PC-9 (cell line): ENCODE data around the gene SNX27. TPM values are rescaled to one million over a fixed set of nuclear protein-coding genes. Genes with fewer than 3 reads are reported as not detected.

ENCODE experiments used
- BruUV-seq: library from RNA; stranded (reverse); fragments of 400-500 nt; replicated peaks from 2 replicates; lab custom pipeline; 2021; lab: Mats Ljungman, UMichigan
- CTCF ChIA-PET: fragments of 300-600 bp; sonication (Branson Sonifier 250); formaldehyde crosslinking; loops from one replicate; lab custom pipeline; 2022; ENCODE audit warnings: antibody characterized with exemption; lab: Charles Lee
- POLR2A ChIA-PET: fragments of 300-600 bp; sonication (Branson Sonifier 250); formaldehyde crosslinking; loops from one replicate; lab custom pipeline; 2022; ENCODE audit warnings: antibody characterized with exemption; ENCODE audit not compliant: unreplicated experiment; lab: Charles Lee
- DNase-seq, 2 experiments: peaks; one replicate each; pipeline versions ENCODE4 v3.0.0 to v3.0.0-alpha.2; 2015 to 2022; ENCODE audit warnings: mixed read lengths in 1 of 2
- H2AFZ ChIP-seq: fragments of 200-600 bp; sonication (generic); 2 replicates; pipeline ENCODE4 v1.8.1; 2017; ENCODE audit warnings: antibody characterized with exemption
- H3F3A ChIP-seq: fragments of 200-600 bp; sonication (generic); 2 replicates; pipeline ENCODE4 v1.8.1; 2017; ENCODE audit warnings: antibody characterized with exemption, mild to moderate bottlenecking, low read depth; ENCODE audit not compliant: insufficient read depth
- H3K27ac ChIP-seq: fragments of 200-600 bp; sonication (generic); 2 replicates; pipeline ENCODE4 v1.6.1; 2016; ENCODE audit warnings: mixed run types
- H3K27me3 ChIP-seq: fragments of 200-600 bp; sonication (generic); 2 replicates; pipeline ENCODE4 v1.6.1; 2016; ENCODE audit warnings: low read depth, mixed run types; ENCODE audit not compliant: insufficient read depth
- H3K36me3 ChIP-seq: fragments of 200-600 bp; sonication (generic); 2 replicates; pipeline ENCODE4 v1.6.1; 2016; ENCODE audit warnings: low read depth, mixed run types
- H3K4me1 ChIP-seq: fragments of 200-600 bp; sonication (generic); replicated peaks from 2 replicates; pipeline ENCODE4 v1.6.1; 2016; ENCODE audit warnings: mixed run types; ENCODE audit not compliant: insufficient read depth
- H3K4me2 ChIP-seq: fragments of 200-600 bp; sonication (generic); 2 replicates; pipeline ENCODE4 v1.6.1; 2017; ENCODE audit warnings: mixed run types
- H3K4me3 ChIP-seq: fragments of 200-600 bp; sonication (generic); 2 replicates; pipeline ENCODE4 v1.6.1; 2016; ENCODE audit warnings: mixed run types
- H3K79me2 ChIP-seq: fragments of 200-600 bp; sonication (generic); 2 replicates; pipeline ENCODE4 v1.6.1; 2017; ENCODE audit warnings: low read depth, mixed run types
- H3K9me2 ChIP-seq: fragments of 200-600 bp; sonication (generic); 2 replicates; pipeline ENCODE4 v1.8.1; 2017; ENCODE audit warnings: mild to moderate bottlenecking; ENCODE audit not compliant: insufficient read depth
- H3K9me3 ChIP-seq: fragments of 200-600 bp; sonication (generic); 2 replicates; pipeline ENCODE4 v1.8.1; 2016; ENCODE audit warnings: low read depth; ENCODE audit not compliant: insufficient read depth
- H4K20me1 ChIP-seq: fragments of 200-600 bp; sonication (generic); 2 replicates; pipeline ENCODE4 v1.8.1; 2017; ENCODE audit not compliant: insufficient read depth
- CTCF ChIP-seq: fragments of 200-600 bp; sonication (generic); conservative IDR thresholded peaks from 2 replicates; pipeline ENCODE4 v1.6.1; 2017; ENCODE audit warnings: mixed run types, antibody characterized with exemption, mild to moderate bottlenecking, moderate library complexity
- EZH2 ChIP-seq: fragments of 200-600 bp; sonication (generic); IDR thresholded peaks from 2 replicates; pipeline ENCODE4 v1.8.0; 2017; ENCODE audit warnings: antibody characterized with exemption, low read depth
- intact Hi-C: fragments of 100-400 bp; cut with micrococcal nuclease; formaldehyde crosslinking; loops from one replicate; pipeline ENCODE4 v1.10.0; 2022; ENCODE audit not compliant: unreplicated experiment
- total RNA-seq: library from RNA; stranded (reverse); gene quantifications from 2 replicates; pipeline ENCODE4 v1.2.3, GENCODE V29; 2021

SNX27 gene
- total RNA-seq, 1 experiment from 2014 or later = 40.1 TPM

DNA sequence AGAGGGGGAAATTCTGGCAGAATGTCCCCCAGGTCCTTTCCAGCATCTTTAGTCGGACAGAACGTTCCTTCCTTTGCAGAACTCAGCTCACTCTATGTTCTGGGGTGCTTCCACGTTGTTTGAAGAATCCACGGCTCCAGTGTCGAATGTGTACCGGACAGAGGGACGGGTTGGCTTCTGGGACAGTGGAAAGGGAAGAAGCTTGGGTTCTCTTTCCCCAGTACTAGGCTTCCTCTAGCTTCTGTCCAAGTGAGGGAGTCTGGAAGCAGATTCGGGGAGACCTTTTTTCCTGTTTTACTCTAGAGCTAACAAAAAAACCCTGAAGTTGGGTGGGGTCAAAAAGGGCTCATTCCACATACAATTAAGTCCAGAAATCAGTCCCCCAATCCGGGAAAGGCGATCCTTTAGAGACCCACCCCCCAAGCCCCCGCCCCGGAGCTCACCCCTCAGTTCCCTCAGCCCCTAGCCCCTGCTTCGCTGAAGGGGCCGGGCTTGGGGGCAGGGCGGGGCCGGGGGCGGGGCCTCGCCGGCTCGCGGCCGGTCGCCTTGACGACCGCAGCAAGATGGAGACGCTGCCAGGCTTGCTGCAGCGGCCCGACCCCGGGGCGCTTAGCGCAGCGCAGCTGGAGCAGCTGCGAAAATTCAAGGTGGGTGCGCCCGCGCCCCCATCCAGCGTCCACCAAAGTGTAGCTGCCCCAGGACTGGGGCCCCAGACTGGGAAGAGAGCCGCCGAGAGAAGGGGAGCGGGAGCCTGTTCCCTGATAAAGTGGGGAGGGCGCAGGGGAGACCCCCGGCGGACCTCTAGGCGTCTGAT lies 109.3 kb downstream of the SNX27 start, which contains the start of gene RIIAD1:
Gene RIIAD1, plus strand, starts transcription at position 549 of the 814 bp plus-strand sequence. Its CDS starts 15 bp downstream, at position 564.
- Histone ChIP-seq H3F3A (peaks cover 13% of the 10 kb centered on the region; the same call in 1 of the 2 replicates), H3K36me3 (no peaks in the 10 kb centered on the region), H4K20me1 (no peaks in the 10 kb centered on the region), H3K9me2 (no peaks in the 10 kb centered on the region), H3K79me2 (no peaks in the 10 kb centered on the region), H2AFZ (no peak within 1 kb of the TSS), H3K27ac (no peak within 1 kb of the TSS), H3K4me3 (no peak within 1 kb of the TSS), H3K27me3 (peaks cover 25% of the 10 kb centered on the region), H3K4me2 (peak within 1 kb of the TSS; percentile 34; the same call in 1 of the 2 replicates), H3K9me3 (no peaks in the 10 kb centered on the region), H3K4me1 (peaks cover 6% of the 10 kb centered on the region; the same call in 1 of the 2 replicates)
- ChIA-PET CTCF (interaction anchor here (0.7 kb wide), 1 partner anchor 14 kb away, joined by 3 read pairs; no protein-coding TSS in a partner anchor), POLR2A (no interaction called here)
- TF ChIP-seq CTCF = no peak
- TF ChIP-seq EZH2 = no peak
- intact Hi-C loops = no loop called here
- BruUV-seq = no TSS peak
- DNase-seq = no peak

DNA sequence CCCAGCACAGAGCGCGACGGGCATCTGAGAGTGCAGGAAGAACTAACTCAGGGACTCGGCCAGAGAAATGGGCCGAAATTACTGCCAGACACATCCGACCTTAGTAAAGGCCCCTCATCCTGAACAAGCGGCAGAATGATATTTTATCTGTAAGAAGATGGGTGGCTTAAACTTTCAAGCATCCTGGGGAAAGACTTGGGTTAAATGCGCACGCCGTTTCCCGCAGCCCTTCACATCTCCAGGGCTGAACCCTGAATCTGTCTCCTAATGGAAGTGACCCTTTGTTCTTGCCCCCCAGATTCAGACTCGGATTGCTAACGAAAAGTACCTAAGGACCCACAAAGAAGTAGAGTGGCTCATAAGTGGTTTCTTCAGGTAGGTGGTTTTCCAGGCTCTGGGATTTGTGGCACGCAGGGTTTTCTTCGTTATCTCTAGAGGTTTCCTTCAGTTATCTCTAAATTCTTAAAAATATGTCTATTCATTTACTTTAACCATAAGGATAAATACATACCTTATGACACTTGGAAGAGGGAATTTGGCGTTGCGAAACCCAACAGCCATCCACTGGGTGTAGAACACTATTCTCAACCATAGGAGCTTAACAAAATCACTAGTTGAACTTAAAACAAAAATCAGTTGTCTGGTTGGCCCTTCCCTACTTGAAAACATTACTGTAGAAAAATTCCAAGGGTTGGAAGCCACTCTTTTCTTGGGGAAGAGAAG lies 110.1 kb downstream of the SNX27 start:
- TF ChIP-seq CTCF (no peak), EZH2 (no peak)
- Histone ChIP-seq H3K36me3 (no peaks in the 10 kb centered on the region), H3K79me2 (no peaks in the 10 kb centered on the region), H3K27me3 (peaks cover 21% of the 10 kb centered on the region), H4K20me1 (no peaks in the 10 kb centered on the region), H3F3A (peaks cover 13% of the 10 kb centered on the region; the same call in 1 of the 2 replicates), H2AFZ (no peak overlapping the region), H3K9me2 (no peaks in the 10 kb centered on the region), H3K9me3 (no peaks in the 10 kb centered on the region), H3K4me2 (no peak overlapping the region), H3K27ac (no peak overlapping the region), H3K4me1 (peaks cover 6% of the 10 kb centered on the region; the same call in 1 of the 2 replicates), H3K4me3 (no peak overlapping the region)
- no peak for DNase-seq
- intact Hi-C loops = no loop called here
- BruUV-seq = no TSS peak
- POLR2A ChIA-PET = interaction anchor here (0.7 kb wide), 1 partner anchor 86 kb away, joined by 5 read pairs; no protein-coding TSS in a partner anchor
- CTCF ChIA-PET = no interaction called here

GRCh38 chr1:151723726-151724370 lies 112.0 kb downstream of the SNX27 start:
- Histone ChIP-seq H3K4me3 (no peak overlapping the region), H4K20me1 (no peaks in the 10 kb centered on the region), H2AFZ (peak overlapping the region; percentile 23; the same call in 1 of the 2 replicates), H3F3A (peaks cover 13% of the 10 kb centered on the region; the same call in 1 of the 2 replicates), H3K4me2 (0 out of 2 replicates have a peak overlapping the region, but pooled peaks have one; percentile 2), H3K36me3 (no peaks in the 10 kb centered on the region), H3K4me1 (peaks cover 6% of the 10 kb centered on the region; the same call in 1 of the 2 replicates), H3K9me2 (no peaks in the 10 kb centered on the region), H3K9me3 (no peaks in the 10 kb centered on the region), H3K79me2 (no peaks in the 10 kb centered on the region), H3K27me3 (0 out of 2 replicates have a peak, but pooled peaks cover 5% of the 10 kb centered on the region), H3K27ac (no peak overlapping the region)
- DNase-seq = peak in 1 of 2 experiments; percentile 52
- no TSS peak for BruUV-seq
- ChIA-PET CTCF (no interaction called here), POLR2A (no interaction called here)
- TF ChIP-seq EZH2 (no peak), CTCF (no peak)
- intact Hi-C loops = no loop called here
